Measurements from ENCODE around the gene SMYD4.

Gene SMYD4

GRCh38 chr17:1807890-1808289 is 21.8 kb downstream of the SMYD4 start:
- Histone ChIP-seq H3K4me1 (ENCODE audit: control insufficient read depth, low read length) (no peaks in the 10 kb centered on the region), H3K9me2 (replicated peaks; ENCODE audit: control insufficient read depth, low read length) (no peaks in the 10 kb centered on the region), H3K9me3 (ENCODE audit: control insufficient read depth, insufficient read depth, low read length) (no peaks in the 10 kb centered on the region), H3K27ac (ENCODE audit: low read depth, low read length) (no peak overlapping the region), H3K4me3 (ENCODE audit: low read length) (no peak overlapping the region), H3K4me2 (ENCODE audit: low read length) (no peak overlapping the region), H3K79me2 (ENCODE audit: control insufficient read depth, low read length) (peaks cover 20% of the 10 kb centered on the region), H3F3A (ENCODE audit: control insufficient read depth, insufficient read depth) (no peaks in the 10 kb centered on the region), H3K27me3 (ENCODE audit: control insufficient read depth, low read length) (no peaks in the 10 kb centered on the region), H3K36me3 (ENCODE audit: control insufficient read depth, low read length) (peaks cover 64% of the 10 kb centered on the region), H4K20me1 (ENCODE audit: control insufficient read depth, insufficient read depth, low read depth, low read length) (no peaks in the 10 kb centered on the region)
- no peak for TF ChIP-seq EZH2phosphoT487 (IDR thresholded peaks at IDR 0.05; ENCODE audit: borderline replicate concordance, low read length)
- no peak for TF ChIP-seq CTCF (IDR thresholded peaks at IDR 0.05; ENCODE audit: low read depth, low read length, poor library complexity, severe bottlenecking)

- H3F3A ChIP-seq (ENCODE audit: control insufficient read depth, insufficient read depth) = no peaks in the 10 kb centered on the region
- H3K27ac ChIP-seq (ENCODE audit: low read depth, low read length) = no peak overlapping the region
- H3K4me2 ChIP-seq (ENCODE audit: low read length) = no peak overlapping the region
- no peak for TF ChIP-seq CTCF (IDR thresholded peaks at IDR 0.05; ENCODE audit: low read depth, low read length, poor library complexity, severe bottlenecking)
- TF ChIP-seq EZH2phosphoT487 (IDR thresholded peaks at IDR 0.05; ENCODE audit: borderline replicate concordance, low read length) = no peak
- no peaks in the 10 kb centered on the region for H3K27me3 ChIP-seq (ENCODE audit: control insufficient read depth, low read length)
- H3K4me1 ChIP-seq (ENCODE audit: control insufficient read depth, low read length) = no peaks in the 10 kb centered on the region
- H3K4me3 ChIP-seq (ENCODE audit: low read length) = no peak overlapping the region
- no peaks in the 10 kb centered on the region for H3K9me3 ChIP-seq (ENCODE audit: control insufficient read depth, insufficient read depth, low read length)
- H4K20me1 ChIP-seq (ENCODE audit: control insufficient read depth, insufficient read depth, low read depth, low read length) = no peaks in the 10 kb centered on the region
- H3K36me3 ChIP-seq (ENCODE audit: control insufficient read depth, low read length) = peaks cover 61% of the 10 kb centered on the region
- H3K9me2 ChIP-seq (replicated peaks; ENCODE audit: control insufficient read depth, low read length) = no peaks in the 10 kb centered on the region
- H3K79me2 ChIP-seq (ENCODE audit: control insufficient read depth, low read length) = peaks cover 31% of the 10 kb centered on the region
Measured at GRCh38 chr17:1803280-1803679, 26.4 kb downstream of the SMYD4 start.

GRCh38 chr17:1802429-1802828 is 27.3 kb downstream of the SMYD4 start:
- Histone ChIP-seq H3K36me3 (ENCODE audit: control insufficient read depth, low read length) (peaks cover 56% of the 10 kb centered on the region), H3K27me3 (ENCODE audit: control insufficient read depth, low read length) (no peaks in the 10 kb centered on the region), H3K4me2 (ENCODE audit: low read length) (no peak overlapping the region), H4K20me1 (ENCODE audit: control insufficient read depth, insufficient read depth, low read depth, low read length) (no peaks in the 10 kb centered on the region), H3K4me1 (ENCODE audit: control insufficient read depth, low read length) (no peaks in the 10 kb centered on the region), H3K79me2 (ENCODE audit: control insufficient read depth, low read length) (peaks cover 31% of the 10 kb centered on the region), H3K9me2 (replicated peaks; ENCODE audit: control insufficient read depth, low read length) (no peaks in the 10 kb centered on the region), H3F3A (ENCODE audit: control insufficient read depth, insufficient read depth) (no peaks in the 10 kb centered on the region), H3K27ac (ENCODE audit: low read depth, low read length) (no peak overlapping the region), H3K9me3 (ENCODE audit: control insufficient read depth, insufficient read depth, low read length) (no peaks in the 10 kb centered on the region), H3K4me3 (ENCODE audit: low read length) (no peak overlapping the region)
- TF ChIP-seq EZH2phosphoT487 (IDR thresholded peaks at IDR 0.05; ENCODE audit: borderline replicate concordance, low read length) (no peak), CTCF (IDR thresholded peaks at IDR 0.05; ENCODE audit: low read depth, low read length, poor library complexity, severe bottlenecking) (no peak)

All from DOHH2 (cell line).